GM23248 (cell line): ENCODE results near the gene COL19A1. TPM values are rescaled to one million over a fixed set of nuclear protein-coding genes. Genes with fewer than 3 reads are reported as not detected.

ENCODE experiments used
- DNase-seq: peaks from one replicate; pipeline ENCODE4 v3.0.0-alpha.2; 2015
- H2AFZ ChIP-seq: fragments of 200-600 bp; sonication (generic); 2 replicates; pipeline ENCODE4 v1.6.1; 2016; ENCODE audit warnings: antibody characterized with exemption
- H3F3A ChIP-seq: fragments of 200-600 bp; sonication (generic); 2 replicates; pipeline ENCODE4 v1.6.1; 2016; ENCODE audit warnings: mild to moderate bottlenecking, antibody characterized with exemption, mixed run types; ENCODE audit not compliant: insufficient read depth
- H3K27ac ChIP-seq: fragments of 200-600 bp; sonication (generic); 2 replicates; pipeline ENCODE4 v1.5.1; 2016; ENCODE audit warnings: mild to moderate bottlenecking
- H3K27me3 ChIP-seq: fragments of 200-600 bp; sonication (generic); replicated peaks from 2 replicates; pipeline ENCODE4 v1.6.1; 2016; ENCODE audit warnings: mild to moderate bottlenecking; ENCODE audit not compliant: insufficient read depth
- H3K36me3 ChIP-seq: fragments of 200-600 bp; sonication (generic); 2 replicates; pipeline ENCODE4 v1.6.1; 2016; ENCODE audit warnings: low read depth, mild to moderate bottlenecking
- H3K4me1 ChIP-seq: fragments of 200-600 bp; sonication (generic); 2 replicates; pipeline ENCODE4 v1.6.1; 2016; ENCODE audit warnings: mild to moderate bottlenecking; ENCODE audit not compliant: insufficient read depth
- H3K4me2 ChIP-seq: fragments of 200-600 bp; sonication (generic); one replicate; pipeline ENCODE4 v1.6.1; 2016; ENCODE audit warnings: mild to moderate bottlenecking; ENCODE audit not compliant: unreplicated experiment
- H3K4me3 ChIP-seq: fragments of 200-600 bp; sonication (generic); 2 replicates; pipeline ENCODE4 v1.5.1; 2016; ENCODE audit warnings: mild to moderate bottlenecking
- H3K79me2 ChIP-seq: fragments of 200-600 bp; sonication (generic); 2 replicates; pipeline ENCODE4 v1.6.1; 2016; ENCODE audit warnings: mild to moderate bottlenecking; ENCODE audit not compliant: insufficient read depth
- H3K9ac ChIP-seq: fragments of 200-600 bp; sonication (generic); 2 replicates; pipeline ENCODE4 v1.6.1; 2016; ENCODE audit warnings: mild to moderate bottlenecking
- H3K9me2 ChIP-seq: fragments of 200-600 bp; sonication (generic); 2 replicates; pipeline ENCODE4 v1.6.1; 2016; ENCODE audit warnings: mixed run types, mild to moderate bottlenecking, moderate library complexity; ENCODE audit not compliant: insufficient read depth
- H3K9me3 ChIP-seq: fragments of 200-600 bp; sonication (generic); one replicate; pipeline ENCODE4 v1.6.1; 2017; ENCODE audit warnings: low read depth
- H4K20me1 ChIP-seq: fragments of 200-600 bp; sonication (generic); 2 replicates; pipeline ENCODE4 v1.6.0; 2016; ENCODE audit not compliant: insufficient read depth
- EZH2 ChIP-seq: fragments of 200-600 bp; sonication (generic); IDR thresholded peaks from 2 replicates; pipeline ENCODE4 v1.6.1; 2018; ENCODE audit warnings: antibody characterized with exemption, mild to moderate bottlenecking; ENCODE audit not compliant: insufficient read depth, poor library complexity, severe bottlenecking
- EZH2phosphoT487 ChIP-seq: fragments of 200-600 bp; sonication (generic); IDR thresholded peaks from 2 replicates; pipeline ENCODE4 v1.6.1; 2018; ENCODE audit warnings: antibody characterized with exemption, moderate library complexity, mild to moderate bottlenecking, low read depth; ENCODE audit not compliant: insufficient read depth
- WGBS, 2 experiments: methylation state at CpG; one replicate each; pipeline ENCODE4 v1.1.6; 2015 to 2017; ENCODE audit warnings: low lambda C conversion rate in 2 of 2, low coverage in 1 of 2; ENCODE audit errors: missing lambda C conversion rate in 2 of 2; 5-methylcytosine and 5-hydroxymethylcytosine counted together
- in situ Hi-C: fragments of 300-500 bp; cut with MboI; formaldehyde crosslinking; loops from 2 replicates; pipeline ENCODE4 v1.15.0; 2020
- polyA plus RNA-seq: library from polyadenylated mRNA; unstranded; fragments of >200 nt; fragmentation: Nextera tagmentation; extraction: Ambion mirVana; gene quantifications from 2 replicates; pipeline ENCODE4 v1.2.1, GENCODE V29; 2016
- total RNA-seq: library from RNA; depleted of rRNA; stranded (reverse); fragments of >200 nt; shearing (Covaris generic); gene quantifications from 2 replicates; pipeline ENCODE4 v1.2.3, GENCODE V29; 2014

The COL19A1 gene
- total and polyA plus RNA-seq, 2 experiments from 2014 or later: not detected

GRCh38 chr6:69881322-69882151 is 15.2 kb downstream of the COL19A1 start:
- no peak overlapping the region for H2AFZ ChIP-seq
- H3K4me3 ChIP-seq: no peak overlapping the region
- TF ChIP-seq EZH2: no peak
- no peak for TF ChIP-seq EZH2phosphoT487
- no peak overlapping the region for H3K4me2 ChIP-seq
- in situ Hi-C loops: no loop called here
- no peak for DNase-seq
- no peaks in the 10 kb centered on the region for H3K9me3 ChIP-seq
- H4K20me1 ChIP-seq: no peaks in the 10 kb centered on the region
- WGBS, 2 experiments: 66% methylated on average over 10 of the region's 10 CpGs
- H3K27me3 ChIP-seq: peaks cover 5% of the 10 kb centered on the region; the same call in 1 of the 2 replicates
- no peaks in the 10 kb centered on the region for H3K9me2 ChIP-seq
- H3K36me3 ChIP-seq: no peaks in the 10 kb centered on the region
- H3K79me2 ChIP-seq: no peaks in the 10 kb centered on the region
- no peak overlapping the region for H3K27ac ChIP-seq
- H3K9ac ChIP-seq: no peak overlapping the region
- no peaks in the 10 kb centered on the region for H3F3A ChIP-seq
- H3K4me1 ChIP-seq: no peaks in the 10 kb centered on the region

DNA sequence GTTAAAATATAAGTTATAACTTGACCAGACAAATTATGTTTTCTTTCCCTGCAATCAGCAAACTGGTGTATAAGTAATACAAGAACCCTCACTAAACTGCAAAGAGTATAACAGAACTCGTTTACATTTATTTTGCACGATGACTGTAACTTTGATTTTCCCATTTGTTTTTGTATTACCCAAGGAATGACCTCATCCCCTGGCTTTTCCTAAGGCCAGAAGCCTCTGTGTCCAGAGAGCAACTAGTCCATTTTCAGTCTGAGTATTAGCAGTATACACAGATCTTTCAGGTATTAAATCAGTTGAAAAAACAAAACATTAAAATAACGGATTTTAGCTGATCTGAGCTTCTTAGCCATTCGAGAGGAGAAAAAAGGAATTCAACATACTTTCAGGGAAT is 17.2 kb downstream of the COL19A1 start:
- no peaks in the 10 kb centered on the region for H3K4me1 ChIP-seq
- TF ChIP-seq EZH2phosphoT487 (no peak), EZH2 (no peak)
- no peaks in the 10 kb centered on the region for H3K36me3 ChIP-seq
- H3K79me2 ChIP-seq: no peaks in the 10 kb centered on the region
- no peaks in the 10 kb centered on the region for H3K9me3 ChIP-seq
- no peak overlapping the region for H3K4me3 ChIP-seq
- peak; percentile 17 for DNase-seq
- no peaks in the 10 kb centered on the region for H3F3A ChIP-seq
- no peak overlapping the region for H3K27ac ChIP-seq
- no peak overlapping the region for H3K9ac ChIP-seq
- WGBS, 2 experiments: 71 to 75% methylated on average over 4 of the region's 4 CpGs
- H3K9me2 ChIP-seq: no peaks in the 10 kb centered on the region
- no peak overlapping the region for H2AFZ ChIP-seq
- H4K20me1 ChIP-seq: no peaks in the 10 kb centered on the region
- in situ Hi-C loops: no loop called here
- peaks cover 5% of the 10 kb centered on the region; the same call in 1 of the 2 replicates for H3K27me3 ChIP-seq
- H3K4me2 ChIP-seq: no peak overlapping the region

DNA sequence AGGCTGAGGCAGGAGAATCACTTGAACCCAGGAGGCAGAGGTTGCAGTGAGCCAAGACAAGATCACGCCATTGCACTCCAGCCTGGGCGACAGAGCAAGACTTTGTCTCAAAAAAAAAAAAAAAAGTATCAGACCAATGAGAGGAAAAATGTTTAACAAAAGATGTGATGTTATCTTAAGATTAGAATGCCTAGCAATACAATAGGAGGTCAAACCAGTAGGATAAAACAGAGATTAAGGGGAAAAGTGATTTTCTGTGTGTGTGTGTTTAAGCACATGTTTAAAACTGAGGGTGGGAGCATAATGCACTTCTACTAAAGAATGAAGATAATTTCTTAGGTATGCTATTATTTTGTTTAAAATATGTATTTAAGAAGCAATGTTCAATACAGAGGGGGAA is 17.9 kb downstream of the COL19A1 start:
- 55 to 69% methylated on average over 2 of the region's 2 CpGs for WGBS, 2 experiments

GRCh38 chr6:69887026-69887425 is 20.7 kb downstream of the COL19A1 start:
- H4K20me1 ChIP-seq: no peaks in the 10 kb centered on the region
- no peaks in the 10 kb centered on the region for H3K36me3 ChIP-seq
- 46 to 59% methylated on average over 1 of the region's 1 CpG for WGBS, 2 experiments
- H3K9ac ChIP-seq: no peak overlapping the region
- no peaks in the 10 kb centered on the region for H3K9me3 ChIP-seq
- H3K4me2 ChIP-seq: no peak overlapping the region
- TF ChIP-seq EZH2phosphoT487 (no peak), EZH2 (no peak)
- no peak overlapping the region for H2AFZ ChIP-seq
- no peak overlapping the region for H3K27ac ChIP-seq
- H3K27me3 ChIP-seq: no peaks in the 10 kb centered on the region
- no peaks in the 10 kb centered on the region for H3K9me2 ChIP-seq
- H3K79me2 ChIP-seq: no peaks in the 10 kb centered on the region
- in situ Hi-C loops: no loop called here
- H3K4me1 ChIP-seq: no peaks in the 10 kb centered on the region
- DNase-seq: peak; percentile 3
- no peaks in the 10 kb centered on the region for H3F3A ChIP-seq
- no peak overlapping the region for H3K4me3 ChIP-seq

More for the DNA sequence above, 17.9 kb downstream of the COL19A1 start:
- Histone ChIP-seq H3K4me2 (no peak overlapping the region), H3K4me1 (no peaks in the 10 kb centered on the region), H3F3A (no peaks in the 10 kb centered on the region), H3K36me3 (no peaks in the 10 kb centered on the region), H3K9me2 (no peaks in the 10 kb centered on the region), H3K27me3 (peaks cover 5% of the 10 kb centered on the region; the same call in 1 of the 2 replicates), H3K4me3 (no peak overlapping the region), H3K79me2 (no peaks in the 10 kb centered on the region), H3K27ac (no peak overlapping the region), H4K20me1 (no peaks in the 10 kb centered on the region), H3K9ac (no peak overlapping the region), H2AFZ (no peak overlapping the region), H3K9me3 (no peaks in the 10 kb centered on the region)
- no peak for TF ChIP-seq EZH2phosphoT487
- TF ChIP-seq EZH2: no peak
- in situ Hi-C loops: no loop called here
- no peak for DNase-seq
